ENCODE results near the gene SGMS1.
A peak's percentile ranks its signal among the peaks of the same experiment; 100 is the strongest.
"Not testable (repeated sequence)": the region's sequence is repeated elsewhere in the genome, so short reads cannot be mapped to it uniquely, and the experiment has no call there.

Gene SGMS1

DNA sequence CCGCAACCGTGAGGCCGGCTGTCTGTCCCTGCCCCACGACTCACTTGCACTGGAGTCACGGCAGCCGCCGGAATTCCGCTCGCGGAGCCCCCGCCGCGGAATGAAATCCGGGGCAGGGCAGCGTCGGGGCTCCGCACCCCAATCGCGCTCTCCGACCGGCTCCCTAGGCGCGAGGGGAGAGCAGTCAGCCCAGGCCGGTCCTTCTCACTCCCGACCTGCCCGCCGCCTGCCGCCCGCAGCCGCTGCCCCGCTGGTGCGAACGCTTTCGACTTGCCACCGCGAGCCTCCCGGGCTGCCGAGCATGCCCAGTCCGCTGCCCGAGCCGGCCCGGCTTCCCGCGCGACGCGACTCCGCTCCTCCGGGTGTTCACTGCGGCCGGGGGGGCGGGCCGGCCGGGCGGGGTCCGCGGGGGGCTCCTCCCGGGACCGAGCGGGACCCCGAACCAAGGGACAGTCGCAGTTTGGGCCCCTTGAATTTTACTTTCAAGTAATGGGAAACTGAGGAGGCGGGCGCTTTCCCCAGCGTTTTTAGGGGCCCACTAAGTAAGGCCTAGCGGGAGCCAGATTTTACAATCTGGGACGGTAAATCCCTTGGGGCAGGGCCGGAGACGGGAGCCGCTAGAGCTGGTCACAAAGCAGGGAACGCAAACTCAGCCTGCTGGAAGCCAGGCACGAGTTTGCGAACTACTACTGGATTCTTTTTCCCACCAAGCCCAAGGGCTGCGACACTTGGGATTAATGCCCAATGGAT is at the start of gene SGMS1:
Gene SGMS1 (minus strand): TSS at position 294 of the 750 bp plus-strand sequence. CDS start 279,842 bp downstream, outside the sequence.
- peak; percentile 77 to 86 for DNase-seq

DNA sequence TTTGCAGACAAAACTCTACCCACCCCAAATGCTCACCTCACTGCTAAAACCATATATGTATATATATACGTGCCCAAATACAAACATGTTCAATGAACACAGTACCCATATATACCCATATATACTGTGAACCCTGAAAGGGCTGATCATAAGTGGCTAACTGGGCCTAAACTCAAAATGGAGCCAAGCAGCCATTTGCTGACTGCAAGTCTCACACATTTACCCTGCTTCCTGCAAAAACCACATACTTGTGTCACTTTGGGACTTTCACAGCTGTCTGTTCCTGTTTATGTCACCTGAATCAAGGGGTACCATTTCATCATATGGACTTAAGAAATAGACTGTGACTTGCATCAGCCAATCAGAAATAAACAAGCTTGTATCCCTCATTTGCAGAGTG is 48.4 kb upstream of the SGMS1 start:
- not testable (repeated sequence) for DNase-seq

- not testable (repeated sequence) for DNase-seq
These were observed 47.9 kb upstream of the SGMS1 start for GRCh38 chr10:50671645-50672044.

DNA sequence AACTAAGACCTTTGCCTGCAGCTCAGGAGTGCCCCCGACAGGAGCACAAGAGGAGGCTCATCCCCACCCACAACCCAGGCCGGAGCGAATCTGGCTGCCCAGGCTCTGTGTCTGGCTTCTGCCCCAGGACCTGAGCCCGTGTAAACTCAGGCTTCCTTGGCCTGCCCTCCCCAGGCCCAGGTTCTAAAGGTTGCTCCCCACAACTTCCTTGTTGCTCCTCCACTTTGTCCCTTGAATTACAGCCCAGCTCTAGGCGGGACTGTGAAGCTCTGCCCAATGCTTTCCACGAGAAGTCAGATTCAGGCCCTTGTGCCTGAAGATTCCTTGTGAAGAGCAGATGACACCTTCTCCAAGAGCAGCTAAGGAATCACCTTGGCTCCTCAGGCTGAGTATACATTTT is 46.2 kb upstream of the SGMS1 start:
- not testable (repeated sequence) for DNase-seq

DNA sequence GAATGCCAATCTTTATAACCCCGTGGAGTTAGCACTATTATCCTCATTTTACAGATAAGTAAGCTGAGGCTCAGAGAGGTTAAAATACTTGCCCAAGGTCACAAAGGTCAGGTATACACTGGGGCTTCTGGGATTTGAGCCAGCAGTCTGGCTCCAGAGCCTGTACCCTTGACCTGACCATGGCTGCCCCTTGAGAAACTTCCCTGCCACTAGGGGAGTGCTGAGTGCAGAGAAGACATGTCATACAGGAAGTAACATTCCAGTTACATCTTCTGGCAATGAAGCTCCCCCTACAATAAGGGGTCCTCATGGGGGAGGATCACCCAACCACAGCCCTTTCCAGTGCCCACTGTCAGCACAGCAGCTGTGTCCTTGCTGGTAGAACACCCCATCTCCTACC is 43.6 kb upstream of the SGMS1 start:
- not testable (repeated sequence) for DNase-seq

- DNase-seq = not testable (repeated sequence)
These were observed 38.7 kb upstream of the SGMS1 start for GRCh38 chr10:50662420-50662819.

DNA sequence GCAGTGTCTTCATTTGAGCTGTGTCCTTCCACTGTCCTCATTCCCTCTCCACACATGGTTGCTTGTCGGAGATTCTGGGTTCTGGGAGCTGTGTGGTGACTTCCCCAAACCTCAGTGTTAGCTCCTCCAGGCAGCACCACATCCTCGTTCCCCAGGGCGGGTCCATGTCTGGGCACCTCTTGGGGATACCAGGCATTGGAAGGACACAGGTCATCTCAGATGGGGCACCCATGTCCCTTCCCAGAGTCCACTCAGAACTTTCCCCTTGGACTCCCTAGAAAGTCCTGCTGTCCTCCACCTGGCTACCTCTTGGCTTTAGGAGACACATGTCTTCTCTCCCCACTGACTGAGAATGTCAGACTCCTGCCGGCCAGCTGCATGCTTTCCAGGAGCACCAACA is 37.8 kb upstream of the SGMS1 start:
- not testable (repeated sequence) for DNase-seq

DNA sequence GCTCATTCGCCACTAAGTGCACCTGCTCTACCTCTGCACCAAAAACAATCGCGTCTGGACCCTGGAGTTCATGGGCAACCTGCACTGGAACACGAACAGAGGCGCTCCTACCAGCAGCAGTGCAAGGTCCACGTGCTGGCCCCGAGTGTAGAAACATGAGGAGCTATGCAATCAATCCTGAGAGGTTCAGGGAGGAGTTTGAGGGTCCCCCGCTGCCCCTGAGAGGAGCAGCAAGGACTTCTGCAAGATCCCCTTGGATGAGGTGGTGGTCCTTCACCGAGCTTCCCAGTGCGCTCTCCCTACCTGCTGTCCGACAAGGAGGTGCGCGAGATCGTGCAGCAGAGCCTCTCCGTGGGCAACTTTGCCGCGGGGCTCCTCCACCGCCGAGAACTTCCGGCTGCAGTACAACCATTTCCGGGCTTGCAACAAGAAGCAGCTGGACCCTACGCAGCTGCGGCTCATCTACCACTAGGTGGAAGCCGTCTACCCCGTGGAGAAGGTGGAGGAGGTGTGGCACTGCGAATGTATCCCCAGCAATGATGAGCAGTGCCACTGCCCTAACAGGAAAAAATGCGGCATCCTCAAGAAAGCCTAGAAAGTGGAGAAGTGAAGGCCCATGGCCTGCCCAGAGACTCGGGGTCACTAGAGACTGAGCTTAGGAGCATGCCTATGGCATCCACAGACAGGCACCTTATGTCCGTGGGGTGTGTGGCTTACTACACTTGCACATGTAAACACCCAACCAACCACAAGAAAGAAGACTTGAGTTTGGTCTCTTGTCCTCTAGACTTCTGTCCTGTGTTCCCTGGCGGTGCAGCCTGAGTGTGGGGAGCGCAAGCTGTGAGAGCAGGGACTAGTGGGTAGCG is 36.3 kb upstream of the SGMS1 start:
- peak; percentile 16 to 33 for DNase-seq

- peak in 1 of 2 experiments; percentile 3 for DNase-seq
These were observed 35.5 kb upstream of the SGMS1 start for GRCh38 chr10:50659016-50659864.

DNA sequence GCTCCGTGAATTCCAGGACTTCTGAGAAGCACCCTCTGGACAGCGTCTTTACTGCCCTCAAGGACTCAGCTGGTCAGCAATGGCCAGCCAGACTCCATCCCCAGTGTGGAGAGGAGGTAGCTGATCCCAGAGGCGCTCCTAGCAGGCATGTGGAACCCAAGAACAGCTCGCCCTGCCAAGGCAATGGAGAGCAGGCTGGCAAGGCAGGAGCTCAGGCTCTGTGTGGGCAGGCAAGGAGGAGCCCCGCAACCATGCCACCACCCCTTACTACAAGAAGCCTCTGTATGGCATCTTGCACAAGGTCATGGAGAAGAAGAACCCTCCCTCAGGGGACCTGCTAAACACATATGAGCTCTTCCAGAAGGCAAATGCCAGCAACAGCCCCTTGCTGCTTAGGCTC is 34.4 kb upstream of the SGMS1 start:
- DNase-seq = no peak

GRCh38 chr10:50653758-50654157 is 30.0 kb upstream of the SGMS1 start:
- DNase-seq = no peak

- peak in 1 of 2 experiments; percentile 32 for DNase-seq
These were observed 29.4 kb upstream of the SGMS1 start for GRCh38 chr10:50653142-50653541.

DNA sequence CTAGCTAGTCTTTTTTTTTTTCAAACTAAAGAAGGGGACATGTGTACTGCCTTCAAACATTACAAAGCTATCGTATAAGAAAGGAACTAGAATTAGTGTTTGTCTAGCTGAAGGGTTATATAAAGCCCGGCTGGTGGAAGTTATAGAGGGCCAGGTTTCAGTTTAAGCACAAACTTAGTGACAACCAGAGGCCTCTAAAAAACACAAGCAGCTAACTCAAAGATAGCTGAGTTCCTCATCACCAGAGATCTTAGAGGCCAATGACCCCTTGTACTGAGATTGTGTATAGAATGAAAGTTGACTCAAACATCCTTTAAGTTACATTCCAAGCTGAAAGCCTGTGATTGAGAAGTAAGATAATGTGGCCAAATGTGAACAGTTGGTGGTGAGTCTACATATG is 28.1 kb upstream of the SGMS1 start:
- DNase-seq = no peak

GRCh38 chr10:50650481-50650880 is 26.7 kb upstream of the SGMS1 start:
- no peak for DNase-seq

- DNase-seq = no peak
These were observed 25.1 kb upstream of the SGMS1 start for GRCh38 chr10:50648935-50649227.

DNA sequence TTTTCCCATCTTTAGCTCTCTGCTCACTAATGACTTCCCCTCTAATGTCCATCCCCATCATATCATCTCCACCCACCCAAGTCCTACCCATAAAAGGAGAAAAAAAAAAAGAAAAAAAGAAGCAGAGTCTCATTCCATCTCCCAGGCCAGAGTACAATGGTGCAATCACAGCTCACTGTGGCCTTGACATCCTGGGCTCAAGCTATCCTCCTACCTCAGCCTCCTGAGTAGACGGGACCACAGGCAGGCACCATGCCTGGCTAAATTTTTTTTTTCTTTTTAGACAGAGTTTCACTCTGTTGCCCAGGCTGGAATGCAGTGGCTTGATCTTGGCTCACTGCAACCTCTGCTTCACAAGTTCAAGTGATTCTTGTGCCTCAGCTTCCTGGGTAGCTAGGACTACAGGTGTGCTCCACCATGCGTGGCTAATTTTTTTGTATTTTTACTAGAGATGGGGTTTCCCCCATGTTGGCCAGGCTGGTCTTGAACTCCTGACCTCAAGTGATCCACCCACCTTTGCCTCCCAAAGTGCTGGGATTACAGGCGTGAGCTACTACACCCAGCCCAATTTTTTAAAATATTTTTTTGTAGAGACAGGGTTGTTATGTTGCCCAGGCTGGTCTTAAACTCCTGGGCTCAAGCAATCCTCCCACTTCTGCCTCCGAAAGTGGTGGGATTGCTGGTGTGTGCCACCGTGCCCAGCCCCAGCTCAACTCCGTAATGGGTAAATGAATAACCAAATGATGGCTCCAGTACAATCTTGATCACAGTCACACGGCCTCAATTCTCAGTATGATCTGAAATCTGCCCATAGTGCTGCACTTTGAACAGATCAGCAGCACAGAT is 24.6 kb upstream of the SGMS1 start:
- no peak for DNase-seq

GRCh38 chr10:50647350-50647749 is 23.6 kb upstream of the SGMS1 start:
- not testable (repeated sequence) for DNase-seq

GRCh38 chr10:50645236-50645635 is 21.5 kb upstream of the SGMS1 start:
- DNase-seq = no peak

DNA sequence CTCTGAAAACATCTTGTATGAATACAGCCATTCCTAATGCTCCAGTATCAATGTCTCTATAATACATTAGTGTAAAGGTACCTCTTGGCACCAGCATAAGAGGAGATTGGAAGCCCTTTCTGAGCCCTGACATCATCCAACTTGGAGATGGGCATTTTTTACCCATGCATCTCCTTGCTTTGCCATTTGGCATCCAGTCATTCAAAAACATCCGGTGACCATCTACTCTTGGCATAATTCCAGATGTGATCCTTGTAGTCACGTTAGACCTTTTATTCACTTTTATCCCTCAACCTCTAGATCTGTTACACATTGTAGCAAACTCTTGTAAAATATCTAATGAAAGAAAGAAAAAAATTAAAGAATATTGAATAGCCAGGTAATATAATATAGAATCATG is 17.9 kb upstream of the SGMS1 start:
- DNase-seq = no peak

GRCh38 chr10:50640238-50640637 is 16.5 kb upstream of the SGMS1 start:
- no peak for DNase-seq

DNA sequence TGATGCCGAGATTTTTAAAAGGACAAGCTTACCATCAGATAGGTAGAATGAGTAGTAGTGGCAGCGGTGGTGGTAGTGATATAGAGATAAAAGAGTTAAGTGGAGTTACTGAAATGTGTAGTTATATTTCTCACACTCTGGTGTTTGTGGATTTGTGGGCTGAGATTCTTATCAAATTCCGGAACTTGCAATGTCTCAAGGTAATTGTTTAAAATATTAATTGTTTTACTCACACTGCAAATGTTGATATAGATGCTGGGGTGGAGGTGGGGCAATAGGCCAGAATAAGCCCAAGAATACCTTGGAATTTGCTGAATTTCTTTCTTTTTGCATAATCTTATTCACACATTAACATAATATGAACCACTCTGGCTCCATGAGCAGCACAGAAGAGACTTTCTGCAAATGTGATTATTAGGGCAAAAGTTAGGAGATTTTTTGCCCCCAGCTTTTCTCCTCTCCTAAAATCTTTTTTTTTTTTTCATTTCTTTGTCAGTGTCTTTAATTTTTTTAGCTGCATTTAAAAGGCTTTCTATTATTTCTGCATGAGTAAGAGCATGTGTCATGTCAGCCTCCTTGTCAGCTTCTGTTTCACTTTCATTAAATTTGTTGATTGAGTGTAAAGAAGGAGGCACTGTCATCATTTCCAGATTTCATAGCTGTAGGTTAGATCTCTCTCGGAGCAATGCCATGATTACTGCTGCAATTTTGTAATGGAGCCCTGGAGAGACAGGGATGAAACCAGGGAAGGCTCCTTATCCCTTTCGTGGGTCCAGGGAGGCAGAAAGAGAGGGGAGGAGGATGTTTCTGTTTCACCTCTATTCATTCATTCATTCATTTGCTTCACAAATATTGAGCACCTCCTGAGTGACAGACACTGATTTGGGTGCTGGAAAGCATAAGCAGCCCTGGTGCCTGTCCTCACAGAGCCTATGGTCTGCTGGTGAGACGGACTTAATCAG is 13.1 kb upstream of the SGMS1 start:
- no peak for DNase-seq
